Measurements from ENCODE around the gene USP9Y.

The USP9Y gene

DNA sequence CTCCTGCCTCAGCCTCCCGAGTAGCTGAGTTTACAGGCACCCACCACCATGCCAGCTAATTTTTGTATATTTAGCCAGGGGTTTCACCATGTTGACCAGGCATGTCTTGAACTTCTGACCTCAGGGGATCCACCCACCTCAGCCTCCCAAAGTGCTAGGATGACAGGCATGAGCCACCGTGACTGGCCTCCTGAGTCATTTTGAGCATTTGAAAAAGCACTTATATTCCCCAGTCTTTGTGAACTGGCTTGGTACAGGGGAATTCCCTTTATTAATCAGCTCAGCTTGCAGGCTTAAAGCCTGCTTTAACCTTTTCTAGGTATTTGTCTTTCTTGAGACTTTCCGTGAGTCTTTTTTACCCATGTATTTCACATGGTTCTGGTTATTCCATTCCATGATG lies 32.6 kb downstream of the USP9Y start:
- peaks cover 10% of the 10 kb centered on the region for H3K36me3 Mint-ChIP-seq (ENCODE audit: low read depth)
- H3K4me1 Mint-ChIP-seq (ENCODE audit: low read depth): no peaks in the 10 kb centered on the region
- H3K4me3 Mint-ChIP-seq: no peak overlapping the region
- no peak overlapping the region for H3K27ac Mint-ChIP-seq
- H3K27me3 Mint-ChIP-seq (ENCODE audit: low read depth): no peaks in the 10 kb centered on the region
- no peaks in the 10 kb centered on the region for H3K9me3 Mint-ChIP-seq

DNA sequence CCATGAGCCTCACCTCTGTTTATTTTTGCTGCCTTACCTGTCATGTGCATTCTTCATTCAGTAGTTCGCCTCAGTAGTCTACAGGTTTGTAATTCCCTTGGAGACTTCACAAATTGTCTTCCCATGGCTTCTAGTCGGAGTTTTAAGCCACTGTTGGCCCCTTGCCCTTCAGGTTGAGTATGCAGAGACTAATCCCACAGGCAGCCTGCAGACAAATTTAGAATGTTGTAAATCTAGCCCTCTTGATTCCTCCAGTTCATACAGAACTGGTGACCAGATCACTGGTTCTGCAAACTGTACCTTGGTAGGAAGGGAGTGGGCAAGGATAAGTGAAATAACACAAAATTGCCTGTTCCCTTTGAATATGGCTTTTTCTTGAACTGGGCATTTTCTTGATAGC lies 33.0 kb downstream of the USP9Y start:
- no peak overlapping the region for H3K4me3 Mint-ChIP-seq
- no peak overlapping the region for H3K27ac Mint-ChIP-seq
- no peaks in the 10 kb centered on the region for H3K9me3 Mint-ChIP-seq
- no peaks in the 10 kb centered on the region for H3K27me3 Mint-ChIP-seq (ENCODE audit: low read depth)
- peaks cover 8% of the 10 kb centered on the region for H3K36me3 Mint-ChIP-seq (ENCODE audit: low read depth)
- no peaks in the 10 kb centered on the region for H3K4me1 Mint-ChIP-seq (ENCODE audit: low read depth)

DNA sequence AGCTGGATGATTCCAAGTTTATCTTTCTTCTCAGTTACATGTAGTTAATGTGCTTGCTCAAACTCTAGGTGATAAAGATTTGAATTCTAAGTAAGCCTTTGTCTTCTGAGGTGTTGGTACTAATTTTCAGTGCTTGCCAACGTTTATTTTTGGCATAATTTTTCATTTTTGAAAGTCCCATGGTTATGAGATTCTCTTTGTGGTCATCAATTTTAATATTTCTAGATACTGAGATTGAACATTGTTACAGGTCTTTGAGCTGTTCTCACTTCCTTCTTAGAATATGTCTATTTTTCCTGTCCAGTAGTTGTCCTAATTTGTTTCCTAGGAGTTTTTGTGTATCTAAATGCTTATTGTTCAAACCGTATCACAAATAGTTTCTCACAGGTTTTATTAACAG lies 40.4 kb downstream of the USP9Y start:
- Mint-ChIP-seq H3K36me3 (ENCODE audit: low read depth) (peaks cover 13% of the 10 kb centered on the region), H3K27ac (no peak overlapping the region), H3K4me3 (no peak overlapping the region), H3K27me3 (ENCODE audit: low read depth) (no peaks in the 10 kb centered on the region), H3K9me3 (no peaks in the 10 kb centered on the region), H3K4me1 (ENCODE audit: low read depth) (no peaks in the 10 kb centered on the region)

- peaks cover 19% of the 10 kb centered on the region for H3K36me3 Mint-ChIP-seq (ENCODE audit: low read depth)
- no peak overlapping the region for H3K27ac Mint-ChIP-seq
- no peaks in the 10 kb centered on the region for H3K9me3 Mint-ChIP-seq
- H3K27me3 Mint-ChIP-seq (ENCODE audit: low read depth): no peaks in the 10 kb centered on the region
- H3K4me1 Mint-ChIP-seq (ENCODE audit: low read depth): no peaks in the 10 kb centered on the region
- H3K4me3 Mint-ChIP-seq: no peak overlapping the region
Measured at GRCh38 chrY:12742725-12743124, 41.7 kb downstream of the USP9Y start.

DNA sequence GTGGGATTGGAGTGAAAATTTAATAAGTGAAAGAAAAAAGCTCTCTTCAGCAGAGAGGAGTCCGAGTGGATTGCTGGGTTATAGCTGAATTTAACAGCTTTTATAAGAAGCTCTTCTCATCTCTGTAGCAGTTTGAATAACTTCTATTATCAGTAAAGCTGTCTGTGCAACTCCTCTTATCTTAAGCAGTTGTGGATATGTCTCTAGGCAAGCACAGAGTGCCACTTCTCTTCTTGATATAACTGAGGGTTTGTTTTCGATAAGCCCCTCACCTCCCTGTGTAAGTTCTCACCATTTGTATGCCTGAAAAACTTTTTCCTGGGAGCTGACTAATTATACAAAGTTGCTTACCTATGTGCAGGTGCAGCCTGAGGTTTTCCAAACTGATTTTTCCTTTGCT lies 43.1 kb downstream of the USP9Y start:
- Mint-ChIP-seq H3K4me1 (ENCODE audit: low read depth) (no peaks in the 10 kb centered on the region), H3K27ac (no peak overlapping the region)

DNA sequence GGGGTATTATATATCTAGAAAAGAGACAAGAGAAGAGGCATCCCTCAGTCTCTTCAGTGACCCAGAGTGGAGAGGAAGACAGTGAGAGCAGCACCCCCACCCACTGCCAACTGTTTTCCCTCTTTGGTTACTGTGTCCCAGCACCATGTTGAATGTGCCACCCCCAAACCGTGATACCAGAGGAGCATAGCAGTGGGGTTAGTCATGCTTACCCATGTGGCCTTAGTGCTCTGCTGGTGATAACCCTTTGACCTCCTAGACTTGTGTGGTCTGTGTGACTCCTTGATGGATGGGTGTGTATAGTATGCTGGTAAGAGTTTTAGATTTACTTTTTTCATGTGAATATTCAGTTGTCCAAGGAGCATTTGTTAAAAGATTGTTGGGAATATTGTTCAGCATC lies 48.3 kb downstream of the USP9Y start:
- Mint-ChIP-seq H3K27ac (no peak overlapping the region), H3K9me3 (no peaks in the 10 kb centered on the region), H3K36me3 (ENCODE audit: low read depth) (peaks cover 17% of the 10 kb centered on the region), H3K27me3 (ENCODE audit: low read depth) (no peaks in the 10 kb centered on the region), H3K4me3 (no peak overlapping the region), H3K4me1 (ENCODE audit: low read depth) (no peaks in the 10 kb centered on the region)

More for the DNA sequence above, 43.1 kb downstream of the USP9Y start:
- Mint-ChIP-seq H3K27me3 (ENCODE audit: low read depth) (no peaks in the 10 kb centered on the region), H3K9me3 (no peaks in the 10 kb centered on the region), H3K4me3 (no peak overlapping the region), H3K36me3 (ENCODE audit: low read depth) (peaks cover 21% of the 10 kb centered on the region)

GRCh38 chrY:12752856-12753255 lies 51.8 kb downstream of the USP9Y start:
- no peak overlapping the region for H3K4me3 Mint-ChIP-seq
- no peaks in the 10 kb centered on the region for H3K9me3 Mint-ChIP-seq
- no peaks in the 10 kb centered on the region for H3K27me3 Mint-ChIP-seq (ENCODE audit: low read depth)
- H3K4me1 Mint-ChIP-seq (ENCODE audit: low read depth): peaks cover 7% of the 10 kb centered on the region
- H3K36me3 Mint-ChIP-seq (ENCODE audit: low read depth): peaks cover 13% of the 10 kb centered on the region
- no peak overlapping the region for H3K27ac Mint-ChIP-seq

DNA sequence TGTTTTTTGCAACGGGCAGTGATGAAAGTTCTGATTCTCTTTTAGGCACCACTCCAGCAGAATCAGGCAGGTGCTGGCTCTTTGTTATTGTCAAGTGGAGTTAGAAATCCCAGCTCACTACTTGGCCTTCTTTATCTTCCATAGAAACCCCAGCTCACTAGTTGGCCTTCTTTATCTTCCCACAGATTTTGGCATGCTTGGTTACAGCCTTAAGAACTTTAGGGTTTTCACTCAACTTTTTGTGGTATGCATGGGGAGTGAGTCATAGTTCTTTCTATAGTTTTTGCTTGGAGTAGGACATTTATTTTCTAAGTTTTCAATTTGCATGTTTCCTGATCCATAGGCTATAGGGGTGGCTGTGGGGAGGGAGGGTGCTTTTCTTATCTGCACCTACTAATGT lies 55.0 kb downstream of the USP9Y start:
- Mint-ChIP-seq H3K27me3 (ENCODE audit: low read depth) (no peaks in the 10 kb centered on the region), H3K36me3 (ENCODE audit: low read depth) (peaks cover 11% of the 10 kb centered on the region), H3K27ac (no peak overlapping the region)

GRCh38 chrY:12765976-12766375 lies 64.9 kb downstream of the USP9Y start:
- H3K27ac Mint-ChIP-seq: no peak overlapping the region
- H3K36me3 Mint-ChIP-seq (ENCODE audit: low read depth): peaks cover 10% of the 10 kb centered on the region
- H3K9me3 Mint-ChIP-seq: no peaks in the 10 kb centered on the region
- H3K4me3 Mint-ChIP-seq: no peak overlapping the region
- no peaks in the 10 kb centered on the region for H3K27me3 Mint-ChIP-seq (ENCODE audit: low read depth)
- H3K4me1 Mint-ChIP-seq (ENCODE audit: low read depth): no peaks in the 10 kb centered on the region

More for the DNA sequence above, 55.0 kb downstream of the USP9Y start:
- Mint-ChIP-seq H3K9me3 (no peaks in the 10 kb centered on the region), H3K4me1 (ENCODE audit: low read depth) (peaks cover 7% of the 10 kb centered on the region), H3K4me3 (no peak overlapping the region)

- H3K27ac Mint-ChIP-seq: no peak overlapping the region
- no peaks in the 10 kb centered on the region for H3K27me3 Mint-ChIP-seq (ENCODE audit: low read depth)
- H3K36me3 Mint-ChIP-seq (ENCODE audit: low read depth): peaks cover 25% of the 10 kb centered on the region
- H3K4me3 Mint-ChIP-seq: no peak overlapping the region
- H3K4me1 Mint-ChIP-seq (ENCODE audit: low read depth): peaks cover 4% of the 10 kb centered on the region
- H3K9me3 Mint-ChIP-seq: no peaks in the 10 kb centered on the region
Measured at GRCh38 chrY:12784521-12784920, 83.5 kb downstream of the USP9Y start.

DNA sequence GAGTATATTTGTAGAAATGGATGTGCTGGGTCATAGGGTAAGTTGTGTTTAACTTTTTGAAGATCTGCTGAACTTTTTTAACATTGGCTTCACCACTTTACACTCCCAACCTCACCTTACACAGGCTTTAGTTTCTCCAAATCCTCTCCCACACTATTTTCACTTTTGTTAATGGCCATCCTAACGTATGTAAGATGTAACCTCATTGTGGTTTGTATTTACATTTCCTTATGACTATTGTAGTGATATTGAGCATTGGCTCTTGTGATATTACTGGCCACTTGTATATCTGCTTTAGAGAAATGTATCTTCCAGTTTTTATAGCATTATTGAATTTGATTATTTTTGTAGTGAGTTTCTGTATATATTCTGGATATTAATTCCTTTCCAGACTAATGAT lies 93.0 kb downstream of the USP9Y start:
- Mint-ChIP-seq H3K27me3 (ENCODE audit: low read depth) (no peaks in the 10 kb centered on the region), H3K27ac (no peak overlapping the region), H3K36me3 (ENCODE audit: low read depth) (peaks cover 19% of the 10 kb centered on the region), H3K4me1 (ENCODE audit: low read depth) (no peaks in the 10 kb centered on the region), H3K9me3 (no peaks in the 10 kb centered on the region), H3K4me3 (no peak overlapping the region)

DNA sequence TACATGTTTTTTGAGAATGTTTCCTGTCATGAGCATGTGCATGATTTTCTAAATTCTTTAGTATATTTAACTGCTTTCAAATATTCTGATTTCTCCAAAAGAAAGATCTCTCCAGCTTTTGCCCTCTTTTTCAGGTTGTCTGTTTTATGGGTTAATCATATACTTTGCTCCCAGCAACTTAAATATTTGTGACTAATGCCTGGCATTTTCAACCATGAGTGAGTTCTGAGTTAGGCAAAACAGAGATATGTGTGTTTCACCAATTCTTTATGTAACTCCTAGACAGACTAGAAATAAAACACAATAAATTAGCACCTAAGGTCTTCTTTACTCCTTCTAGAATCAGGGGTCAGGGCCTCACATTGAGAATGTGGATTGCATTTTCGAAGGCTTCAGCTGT lies 107.0 kb downstream of the USP9Y start:
- H3K27me3 Mint-ChIP-seq (ENCODE audit: low read depth): no peaks in the 10 kb centered on the region
- peaks cover 3% of the 10 kb centered on the region for H3K36me3 Mint-ChIP-seq (ENCODE audit: low read depth)
- no peak overlapping the region for H3K27ac Mint-ChIP-seq
- no peaks in the 10 kb centered on the region for H3K4me1 Mint-ChIP-seq (ENCODE audit: low read depth)
- H3K4me3 Mint-ChIP-seq: no peak overlapping the region
- no peaks in the 10 kb centered on the region for H3K9me3 Mint-ChIP-seq

GRCh38 chrY:12809034-12809433 lies 108.0 kb downstream of the USP9Y start:
- Mint-ChIP-seq H3K4me3 (no peak overlapping the region), H3K4me1 (ENCODE audit: low read depth) (no peaks in the 10 kb centered on the region), H3K36me3 (ENCODE audit: low read depth) (peaks cover 3% of the 10 kb centered on the region), H3K9me3 (no peaks in the 10 kb centered on the region), H3K27me3 (ENCODE audit: low read depth) (no peaks in the 10 kb centered on the region), H3K27ac (no peak overlapping the region)

DNA sequence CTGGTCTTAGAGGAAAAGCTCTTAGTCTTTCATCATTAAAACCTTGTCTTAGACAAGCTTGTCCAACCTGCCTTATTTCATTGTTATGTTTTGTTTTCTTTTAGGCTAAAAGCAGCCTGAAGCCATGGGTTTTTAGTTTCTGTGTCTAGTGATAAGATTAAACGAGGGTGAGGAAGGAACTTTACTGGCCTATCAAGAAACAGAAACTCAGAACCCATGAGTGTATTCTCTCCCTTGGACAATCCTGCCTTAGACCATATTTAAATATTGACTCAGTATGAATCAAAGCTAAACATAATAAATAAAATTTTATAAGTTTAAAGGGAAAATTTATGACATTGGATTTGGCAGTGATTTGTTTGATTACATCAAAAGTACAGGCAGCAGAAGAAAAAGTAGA lies 122.4 kb downstream of the USP9Y start:
- Mint-ChIP-seq H3K36me3 (ENCODE audit: low read depth) (peaks cover 6% of the 10 kb centered on the region), H3K4me3 (no peak overlapping the region)

GRCh38 chrY:12826791-12827190 lies 125.8 kb downstream of the USP9Y start:
- Mint-ChIP-seq H3K4me3 (no peak overlapping the region), H3K27me3 (ENCODE audit: low read depth) (no peaks in the 10 kb centered on the region), H3K4me1 (ENCODE audit: low read depth) (no peaks in the 10 kb centered on the region), H3K36me3 (ENCODE audit: low read depth) (peaks cover 10% of the 10 kb centered on the region), H3K27ac (no peak overlapping the region), H3K9me3 (no peaks in the 10 kb centered on the region)

More for the DNA sequence above, 122.4 kb downstream of the USP9Y start:
- Mint-ChIP-seq H3K27me3 (ENCODE audit: low read depth) (no peaks in the 10 kb centered on the region), H3K4me1 (ENCODE audit: low read depth) (no peaks in the 10 kb centered on the region), H3K9me3 (no peaks in the 10 kb centered on the region), H3K27ac (no peak overlapping the region)

DNA sequence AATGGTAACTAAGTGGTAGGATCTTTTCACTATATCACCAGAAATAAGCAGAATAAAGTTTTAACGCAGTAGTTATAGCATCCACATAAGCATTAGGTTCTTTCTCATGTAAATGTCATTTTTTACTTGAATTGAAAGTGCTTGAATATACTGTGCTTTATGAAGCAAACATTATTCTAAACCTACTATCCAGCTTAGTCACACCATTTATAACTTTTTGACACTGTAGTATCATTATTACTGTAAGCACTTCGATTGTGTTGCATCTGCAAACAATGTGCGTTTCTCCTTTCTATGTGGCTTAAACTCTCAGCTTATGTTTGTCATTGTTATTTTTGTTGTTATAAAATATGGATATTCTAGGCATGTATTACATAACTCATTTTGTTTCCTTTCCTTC lies 132.3 kb downstream of the USP9Y start:
- peaks cover 7% of the 10 kb centered on the region for H3K36me3 Mint-ChIP-seq (ENCODE audit: low read depth)
- H3K4me1 Mint-ChIP-seq (ENCODE audit: low read depth): no peaks in the 10 kb centered on the region
- H3K9me3 Mint-ChIP-seq: no peaks in the 10 kb centered on the region
- H3K4me3 Mint-ChIP-seq: no peak overlapping the region
- H3K27me3 Mint-ChIP-seq (ENCODE audit: low read depth): no peaks in the 10 kb centered on the region
- H3K27ac Mint-ChIP-seq: no peak overlapping the region
